ENCODE results near the gene STAT6.

GRCh38 chr12:57145460-57146059 lies 34.4 kb upstream of the STAT6 start:
- TF ChIP-seq CTCF (IDR thresholded peaks at IDR 0.05) (no peak), POLR2A (IDR thresholded peaks at IDR 0.05) (no peak)
